Adrenal gland (tissue), 5 donors: Measurements from ENCODE around the gene CDC27.

ENCODE experiments used
- POLR2A ChIP-seq, 2 donors: fragments of 450-650 bp; IDR thresholded peaks; one replicate each; pipeline ENCODE4 v1.6.1; 2017; ENCODE audit warnings: antibody characterized with exemption in 2 of 2, mild to moderate bottlenecking in 2 of 2, moderate library complexity in 1 of 2
- TF ChIP-seq, protein P1 (sequence below), 6 experiments: fragments of 450-650 bp in 4 of 6; fragments of 200-600 bp in 2 of 6; sonication (generic) in 1 of 6; IDR thresholded peaks; 1 replicate in 5 of 6; 2 replicates in 1 of 6; pipeline versions ENCODE4 v1.5.1 to v1.8.0; 2016 to 2021; ENCODE audit warnings: antibody characterized with exemption in 6 of 6, mild to moderate bottlenecking in 2 of 6, moderate library complexity in 1 of 6
- donor health status: DM: no; HTN: no; CAD: no.

DNA sequence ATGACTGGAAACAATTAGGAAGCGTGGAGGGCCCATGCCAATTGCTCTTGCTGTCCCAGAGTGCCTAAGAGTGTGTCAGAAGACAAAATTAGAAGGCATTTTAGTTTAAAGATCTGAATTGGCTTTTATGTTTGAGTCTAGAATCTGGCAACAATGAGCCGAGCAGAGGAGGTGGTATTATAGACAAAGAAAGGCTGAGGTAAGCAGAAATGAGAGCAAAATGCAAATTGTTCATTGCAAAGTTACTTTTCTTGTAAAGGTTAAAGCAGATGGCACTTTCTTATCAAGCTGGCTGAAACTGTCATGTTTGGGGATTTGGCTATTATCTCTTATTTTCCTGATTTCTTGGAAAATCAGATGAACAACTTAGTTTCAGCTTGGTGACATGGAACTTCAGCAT lies 23.4 kb upstream of the CDC27 start:
- TF ChIP-seq, protein P1, sequence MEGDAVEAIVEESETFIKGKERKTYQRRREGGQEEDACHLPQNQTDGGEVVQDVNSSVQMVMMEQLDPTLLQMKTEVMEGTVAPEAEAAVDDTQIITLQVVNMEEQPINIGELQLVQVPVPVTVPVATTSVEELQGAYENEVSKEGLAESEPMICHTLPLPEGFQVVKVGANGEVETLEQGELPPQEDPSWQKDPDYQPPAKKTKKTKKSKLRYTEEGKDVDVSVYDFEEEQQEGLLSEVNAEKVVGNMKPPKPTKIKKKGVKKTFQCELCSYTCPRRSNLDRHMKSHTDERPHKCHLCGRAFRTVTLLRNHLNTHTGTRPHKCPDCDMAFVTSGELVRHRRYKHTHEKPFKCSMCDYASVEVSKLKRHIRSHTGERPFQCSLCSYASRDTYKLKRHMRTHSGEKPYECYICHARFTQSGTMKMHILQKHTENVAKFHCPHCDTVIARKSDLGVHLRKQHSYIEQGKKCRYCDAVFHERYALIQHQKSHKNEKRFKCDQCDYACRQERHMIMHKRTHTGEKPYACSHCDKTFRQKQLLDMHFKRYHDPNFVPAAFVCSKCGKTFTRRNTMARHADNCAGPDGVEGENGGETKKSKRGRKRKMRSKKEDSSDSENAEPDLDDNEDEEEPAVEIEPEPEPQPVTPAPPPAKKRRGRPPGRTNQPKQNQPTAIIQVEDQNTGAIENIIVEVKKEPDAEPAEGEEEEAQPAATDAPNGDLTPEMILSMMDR (IDR thresholded peaks at IDR 0.05), result no peak
- no peak for TF ChIP-seq POLR2A (IDR thresholded peaks at IDR 0.05)
